Loucy (cell line): ENCODE data around the gene ITGB3.

Experiments
- H2AFZ ChIP-seq: fragments of 200-600 bp; sonication (generic); 2 replicates; pipeline ENCODE4 v1.6.0; 2016; ENCODE audit warnings: antibody characterized with exemption, mild to moderate bottlenecking, low read length, moderate library complexity
- H3F3A ChIP-seq: fragments of 200-600 bp; 2 replicates; pipeline ENCODE4 v1.6.0; 2016; ENCODE audit warnings: antibody characterized with exemption, low read depth, mild to moderate bottlenecking
- H3K27me3 ChIP-seq: fragments of 200-600 bp; sonication (generic); 2 replicates; pipeline ENCODE4 v1.6.1; 2014; ENCODE audit warnings: low read length, mild to moderate bottlenecking; ENCODE audit not compliant: insufficient read depth, poor library complexity, severe bottlenecking
- H3K36me3 ChIP-seq: fragments of 200-600 bp; sonication (generic); 2 replicates; pipeline ENCODE4 v1.6.1; 2016; ENCODE audit warnings: low read length; ENCODE audit not compliant: insufficient read depth
- H3K4me1 ChIP-seq: fragments of 200-600 bp; sonication (generic); 2 replicates; pipeline ENCODE4 v1.5.1; 2014; ENCODE audit warnings: low read length, mild to moderate bottlenecking; ENCODE audit not compliant: insufficient read depth, poor library complexity, severe bottlenecking
- H3K4me2 ChIP-seq: fragments of 200-600 bp; sonication (generic); 2 replicates; pipeline ENCODE4 v1.6.0; 2014; ENCODE audit warnings: antibody characterized with exemption, low read length, low read depth, mild to moderate bottlenecking; ENCODE audit not compliant: poor library complexity, severe bottlenecking
- H3K4me3 ChIP-seq: fragments of 200-600 bp; sonication (generic); 2 replicates; pipeline ENCODE4 v1.5.1; 2014; ENCODE audit warnings: low read length, mild to moderate bottlenecking, mixed read lengths; ENCODE audit not compliant: poor library complexity, severe bottlenecking
- H3K79me2 ChIP-seq: fragments of 200-600 bp; sonication (generic); 2 replicates; pipeline ENCODE4 v1.6.1; 2014; ENCODE audit warnings: low read length; ENCODE audit not compliant: insufficient read depth
- H3K9ac ChIP-seq: fragments of 200-600 bp; sonication (generic); 2 replicates; pipeline ENCODE4 v1.6.0; 2014; ENCODE audit warnings: mild to moderate bottlenecking, low read depth, low read length, moderate library complexity; ENCODE audit not compliant: poor library complexity, severe bottlenecking
- H3K9me2 ChIP-seq: fragments of 200-600 bp; sonication (generic); replicated peaks from 2 replicates; pipeline ENCODE4 v1.6.1; 2016; ENCODE audit warnings: low read depth, low read length, mixed read lengths
- H3K9me3 ChIP-seq: fragments of 200-600 bp; sonication (generic); 2 replicates; pipeline ENCODE4 v1.6.1; 2014; ENCODE audit warnings: mild to moderate bottlenecking, antibody characterized with exemption, low read length, low read depth; ENCODE audit not compliant: insufficient read depth
- H4K20me1 ChIP-seq: fragments of 200-600 bp; sonication (generic); 2 replicates; pipeline ENCODE4 v1.6.0; 2014; ENCODE audit warnings: antibody characterized with exemption, low read length, mild to moderate bottlenecking; ENCODE audit not compliant: insufficient read depth, poor library complexity, severe bottlenecking
- EZH2phosphoT487 ChIP-seq: fragments of 200-600 bp; IDR thresholded peaks from 2 replicates; pipeline ENCODE4 v1.6.1; 2018; ENCODE audit warnings: antibody characterized with exemption, mild to moderate bottlenecking, moderate library complexity, borderline replicate concordance
- TF ChIP-seq, protein P1 (sequence below): fragments of 200-600 bp; sonication (generic); conservative IDR thresholded peaks from 2 replicates; pipeline ENCODE4 v1.5.1; 2014; ENCODE audit warnings: mild to moderate bottlenecking, antibody characterized with exemption, low read length

Gene ITGB3

DNA sequence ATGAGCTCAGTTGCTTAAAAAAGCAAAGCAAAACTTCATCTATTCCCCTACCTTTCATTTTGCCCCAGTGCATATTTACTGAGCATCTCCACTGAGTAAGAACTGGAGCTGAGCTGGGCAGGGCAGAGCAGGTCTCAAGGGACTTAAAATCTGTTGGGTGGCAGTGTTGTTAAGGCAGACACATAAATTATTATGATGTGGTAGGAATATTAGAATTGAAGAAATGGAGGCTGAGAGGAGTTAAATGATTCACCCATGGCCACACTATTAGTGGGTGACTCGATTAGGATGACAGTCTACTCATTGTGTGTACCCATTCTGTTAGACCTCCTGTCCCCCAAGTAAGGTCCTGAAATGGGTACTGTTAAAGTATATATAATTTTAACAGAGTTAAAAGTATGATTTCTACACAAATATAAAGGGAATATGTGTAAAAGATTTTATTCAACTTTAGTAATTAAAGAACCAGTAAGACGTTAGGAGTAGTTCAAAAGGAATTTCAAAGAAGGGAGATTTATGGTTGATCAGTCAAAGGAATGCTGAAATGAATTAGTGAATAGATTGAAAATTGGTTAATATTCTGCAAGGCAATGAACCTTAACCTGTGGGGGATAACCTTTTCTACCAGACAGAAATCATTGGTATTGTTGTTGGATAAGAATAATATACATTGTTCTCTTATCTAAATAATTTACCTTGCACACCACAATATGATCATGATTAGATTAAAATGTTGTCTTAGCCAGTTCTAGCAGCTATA is 17.5 kb downstream of the ITGB3 start:
- Histone ChIP-seq H3K4me3 (no peak overlapping the region), H3K4me1 (no peaks in the 10 kb centered on the region), H3K27me3 (no peaks in the 10 kb centered on the region), H3K4me2 (no peak overlapping the region), H3K9me3 (peaks cover 10% of the 10 kb centered on the region; the same call in 1 of the 2 replicates), H4K20me1 (no peaks in the 10 kb centered on the region), H3K9me2 (no peaks in the 10 kb centered on the region), H3K79me2 (no peaks in the 10 kb centered on the region), H3K9ac (no peak overlapping the region), H2AFZ (no peak overlapping the region), H3K36me3 (no peaks in the 10 kb centered on the region), H3F3A (no peaks in the 10 kb centered on the region)
- no peak for TF ChIP-seq EZH2phosphoT487
- TF ChIP-seq, protein P1, sequence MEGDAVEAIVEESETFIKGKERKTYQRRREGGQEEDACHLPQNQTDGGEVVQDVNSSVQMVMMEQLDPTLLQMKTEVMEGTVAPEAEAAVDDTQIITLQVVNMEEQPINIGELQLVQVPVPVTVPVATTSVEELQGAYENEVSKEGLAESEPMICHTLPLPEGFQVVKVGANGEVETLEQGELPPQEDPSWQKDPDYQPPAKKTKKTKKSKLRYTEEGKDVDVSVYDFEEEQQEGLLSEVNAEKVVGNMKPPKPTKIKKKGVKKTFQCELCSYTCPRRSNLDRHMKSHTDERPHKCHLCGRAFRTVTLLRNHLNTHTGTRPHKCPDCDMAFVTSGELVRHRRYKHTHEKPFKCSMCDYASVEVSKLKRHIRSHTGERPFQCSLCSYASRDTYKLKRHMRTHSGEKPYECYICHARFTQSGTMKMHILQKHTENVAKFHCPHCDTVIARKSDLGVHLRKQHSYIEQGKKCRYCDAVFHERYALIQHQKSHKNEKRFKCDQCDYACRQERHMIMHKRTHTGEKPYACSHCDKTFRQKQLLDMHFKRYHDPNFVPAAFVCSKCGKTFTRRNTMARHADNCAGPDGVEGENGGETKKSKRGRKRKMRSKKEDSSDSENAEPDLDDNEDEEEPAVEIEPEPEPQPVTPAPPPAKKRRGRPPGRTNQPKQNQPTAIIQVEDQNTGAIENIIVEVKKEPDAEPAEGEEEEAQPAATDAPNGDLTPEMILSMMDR = no peak

DNA sequence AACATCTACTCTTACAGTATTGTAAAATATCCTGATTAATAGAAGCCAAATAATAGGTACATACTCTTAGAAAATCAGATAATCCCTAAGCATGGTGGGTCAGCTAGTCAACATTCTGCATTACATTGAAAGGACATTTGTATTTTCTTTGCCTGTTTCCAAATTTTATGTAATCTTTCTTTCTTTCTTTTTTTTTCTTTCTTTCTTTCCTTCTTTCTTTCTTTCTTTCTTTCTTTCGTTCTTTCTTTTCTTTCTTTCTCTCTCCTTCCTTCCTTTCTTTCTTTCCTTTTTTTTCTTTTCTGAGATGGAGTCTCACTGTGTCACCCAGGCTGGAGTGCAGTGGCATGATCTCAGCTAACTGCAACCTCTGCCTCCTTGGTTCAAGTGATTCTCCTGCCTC is 18.9 kb downstream of the ITGB3 start:
- Histone ChIP-seq H3K36me3 (no peaks in the 10 kb centered on the region), H3K27me3 (no peaks in the 10 kb centered on the region), H3K4me2 (no peak overlapping the region), H3K9me2 (no peaks in the 10 kb centered on the region), H2AFZ (no peak overlapping the region), H3K79me2 (no peaks in the 10 kb centered on the region), H4K20me1 (no peaks in the 10 kb centered on the region), H3K9me3 (peaks cover 10% of the 10 kb centered on the region; the same call in 1 of the 2 replicates), H3F3A (no peaks in the 10 kb centered on the region), H3K4me3 (no peak overlapping the region), H3K4me1 (no peaks in the 10 kb centered on the region), H3K9ac (no peak overlapping the region)
- TF ChIP-seq EZH2phosphoT487 = no peak
- TF ChIP-seq, protein P1 = no peak

DNA sequence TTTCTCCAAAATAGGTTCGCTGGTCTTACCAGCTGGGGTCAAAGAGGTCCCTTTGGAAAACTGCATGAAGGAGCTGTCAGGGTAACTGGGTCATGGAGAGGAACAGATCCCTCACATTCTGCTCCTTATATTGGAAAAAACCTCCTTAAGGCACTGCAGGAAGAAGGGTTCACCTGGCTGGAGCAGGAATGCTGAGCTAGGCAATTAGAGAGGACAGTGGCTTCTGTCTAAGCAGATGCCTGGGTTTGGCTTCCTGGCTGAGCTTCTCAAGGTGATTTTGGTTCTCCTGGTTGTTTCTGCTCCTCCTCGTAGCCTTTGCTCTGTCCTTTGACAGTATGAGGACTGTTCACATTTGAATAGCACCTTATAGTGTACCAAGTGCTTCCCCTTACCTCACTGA is 19.6 kb downstream of the ITGB3 start:
- peaks cover 10% of the 10 kb centered on the region; the same call in 1 of the 2 replicates for H3K9me3 ChIP-seq
- H3K9me2 ChIP-seq = no peaks in the 10 kb centered on the region
- no peak for TF ChIP-seq EZH2phosphoT487
- TF ChIP-seq, protein P1 = no peak
- H2AFZ ChIP-seq = no peak overlapping the region
- H3K36me3 ChIP-seq = no peaks in the 10 kb centered on the region
- H3K4me1 ChIP-seq = no peaks in the 10 kb centered on the region
- no peak overlapping the region for H3K4me2 ChIP-seq
- no peaks in the 10 kb centered on the region for H3K27me3 ChIP-seq
- H3K79me2 ChIP-seq = no peaks in the 10 kb centered on the region
- H3K9ac ChIP-seq = no peak overlapping the region
- no peak overlapping the region for H3K4me3 ChIP-seq
- no peaks in the 10 kb centered on the region for H4K20me1 ChIP-seq
- H3F3A ChIP-seq = no peaks in the 10 kb centered on the region
